Prostate gland (tissue), 2 donors: ENCODE results near the gene FARS2.

Experiments used
- POLR2A ChIP-seq: fragments of 450-650 bp; IDR thresholded peaks from one replicate; pipeline ENCODE4 v1.6.1; 2016; ENCODE audit warnings: antibody characterized with exemption, mild to moderate bottlenecking
- TF ChIP-seq, protein P1 (sequence below), 4 experiments: fragments of 200-600 bp in 2 of 4; fragments of 450-650 bp in 2 of 4; sonication (generic) in 2 of 4; IDR thresholded peaks; 1 replicate in 3 of 4; 2 replicates in 1 of 4; pipeline ENCODE4 v1.5.1; 2016 to 2019; ENCODE audit warnings: antibody characterized with exemption in 4 of 4, mild to moderate bottlenecking in 2 of 4, moderate library complexity in 2 of 4

DNA sequence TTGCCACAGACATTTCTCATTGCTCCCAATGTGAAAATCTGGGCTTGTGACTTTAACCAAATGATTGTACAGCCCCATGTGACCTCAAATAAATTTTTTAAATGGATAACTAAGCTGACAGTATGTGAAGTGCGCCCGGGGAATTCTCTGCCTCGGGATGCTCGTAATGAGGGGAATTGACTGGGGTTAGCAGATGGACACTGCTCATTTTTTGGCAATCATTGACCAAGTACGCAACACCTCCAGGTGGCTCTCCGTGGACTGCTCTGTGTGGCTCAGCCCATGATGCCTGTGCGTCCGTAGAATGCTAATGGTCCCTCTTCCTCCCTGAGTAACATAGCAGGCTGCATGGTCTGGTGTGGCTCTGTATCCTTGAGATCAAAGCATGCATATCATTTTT lies 42.4 kb downstream of the FARS2 start:
- TF ChIP-seq, protein P1, sequence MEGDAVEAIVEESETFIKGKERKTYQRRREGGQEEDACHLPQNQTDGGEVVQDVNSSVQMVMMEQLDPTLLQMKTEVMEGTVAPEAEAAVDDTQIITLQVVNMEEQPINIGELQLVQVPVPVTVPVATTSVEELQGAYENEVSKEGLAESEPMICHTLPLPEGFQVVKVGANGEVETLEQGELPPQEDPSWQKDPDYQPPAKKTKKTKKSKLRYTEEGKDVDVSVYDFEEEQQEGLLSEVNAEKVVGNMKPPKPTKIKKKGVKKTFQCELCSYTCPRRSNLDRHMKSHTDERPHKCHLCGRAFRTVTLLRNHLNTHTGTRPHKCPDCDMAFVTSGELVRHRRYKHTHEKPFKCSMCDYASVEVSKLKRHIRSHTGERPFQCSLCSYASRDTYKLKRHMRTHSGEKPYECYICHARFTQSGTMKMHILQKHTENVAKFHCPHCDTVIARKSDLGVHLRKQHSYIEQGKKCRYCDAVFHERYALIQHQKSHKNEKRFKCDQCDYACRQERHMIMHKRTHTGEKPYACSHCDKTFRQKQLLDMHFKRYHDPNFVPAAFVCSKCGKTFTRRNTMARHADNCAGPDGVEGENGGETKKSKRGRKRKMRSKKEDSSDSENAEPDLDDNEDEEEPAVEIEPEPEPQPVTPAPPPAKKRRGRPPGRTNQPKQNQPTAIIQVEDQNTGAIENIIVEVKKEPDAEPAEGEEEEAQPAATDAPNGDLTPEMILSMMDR (IDR thresholded peaks at IDR 0.05) = no peak
- no peak for TF ChIP-seq POLR2A
